Hepatic stellate cell (primary cell): Measurements from ENCODE around the gene FOXP3.
"Not testable (repeated sequence)": the region's sequence is repeated elsewhere in the genome, so short reads cannot be mapped to it uniquely, and the experiment has no call there.

Experiments used
- DNase-seq: peaks from one replicate; pipeline ENCODE4 v3.0.0; 2011; ENCODE audit warnings: low spot score

Gene FOXP3, protein sequence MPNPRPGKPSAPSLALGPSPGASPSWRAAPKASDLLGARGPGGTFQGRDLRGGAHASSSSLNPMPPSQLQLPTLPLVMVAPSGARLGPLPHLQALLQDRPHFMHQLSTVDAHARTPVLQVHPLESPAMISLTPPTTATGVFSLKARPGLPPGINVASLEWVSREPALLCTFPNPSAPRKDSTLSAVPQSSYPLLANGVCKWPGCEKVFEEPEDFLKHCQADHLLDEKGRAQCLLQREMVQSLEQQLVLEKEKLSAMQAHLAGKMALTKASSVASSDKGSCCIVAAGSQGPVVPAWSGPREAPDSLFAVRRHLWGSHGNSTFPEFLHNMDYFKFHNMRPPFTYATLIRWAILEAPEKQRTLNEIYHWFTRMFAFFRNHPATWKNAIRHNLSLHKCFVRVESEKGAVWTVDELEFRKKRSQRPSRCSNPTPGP

GRCh38 chrX:49264460-49264859 is at the start of gene FOXP3:
FOXP3 (minus strand) TSS chrX:49264710; CDS start chrX:49258505, 6,205 bp downstream.
- DNase-seq, result no peak

- DNase-seq, result no peak
These were observed 47.7 kb upstream of the FOXP3 start for GRCh38 chrX:49312176-49312575.

- DNase-seq, result no peak
These were observed 45.9 kb upstream of the FOXP3 start for GRCh38 chrX:49310371-49310770.

GRCh38 chrX:49309401-49309981 is 45.0 kb upstream of the FOXP3 start:
- no peak for DNase-seq

- DNase-seq, result peak; percentile 26
These were observed 44.2 kb upstream of the FOXP3 start for GRCh38 chrX:49308604-49309269.

DNA sequence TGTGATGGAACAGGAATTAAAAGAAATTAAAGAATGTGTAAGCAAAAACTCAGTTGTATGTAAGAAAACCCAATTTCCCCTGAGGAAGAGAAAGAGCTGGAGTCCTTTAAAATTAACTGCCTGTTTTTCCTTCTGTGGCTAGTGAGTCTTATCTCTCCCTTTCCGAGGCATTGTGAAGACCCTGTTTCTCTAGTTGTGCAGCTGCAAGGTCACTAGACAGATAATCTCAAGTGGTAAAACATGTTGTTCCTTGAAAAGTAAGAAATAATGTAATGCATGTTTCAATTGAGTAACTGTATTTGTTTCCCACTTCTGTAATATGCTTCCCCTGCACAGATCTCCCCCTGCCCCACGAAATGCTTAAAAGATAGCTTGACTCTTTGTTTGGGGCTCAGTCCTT is 43.3 kb upstream of the FOXP3 start:
- not testable (repeated sequence) for DNase-seq

DNA sequence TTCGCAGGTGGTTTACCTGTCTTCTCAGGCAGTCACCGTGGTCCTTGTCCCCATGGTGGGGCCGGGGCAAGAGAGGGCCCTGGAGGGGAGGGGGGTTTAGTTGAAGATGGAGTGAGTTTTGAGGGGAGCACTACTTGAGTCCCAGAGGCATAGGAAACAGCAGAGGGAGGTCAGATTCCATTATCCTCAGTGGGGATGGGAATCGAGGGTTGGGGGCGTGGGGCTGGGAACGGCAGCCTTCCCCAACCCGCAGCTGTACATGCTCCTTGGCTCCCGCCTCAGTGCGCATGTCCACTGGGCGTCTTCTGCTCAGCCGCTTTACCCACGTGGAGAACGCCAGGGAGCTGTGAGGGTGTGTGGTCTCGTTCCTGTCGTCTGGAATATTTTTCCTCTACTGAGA is 38.8 kb upstream of the FOXP3 start, which contains the start of gene GAGE10:
TSS of gene GAGE10 (plus strand) at position 301 of the 400 bp plus-strand sequence. CDS start 1,214 bp downstream, outside the sequence.
- no peak for DNase-seq

DNA sequence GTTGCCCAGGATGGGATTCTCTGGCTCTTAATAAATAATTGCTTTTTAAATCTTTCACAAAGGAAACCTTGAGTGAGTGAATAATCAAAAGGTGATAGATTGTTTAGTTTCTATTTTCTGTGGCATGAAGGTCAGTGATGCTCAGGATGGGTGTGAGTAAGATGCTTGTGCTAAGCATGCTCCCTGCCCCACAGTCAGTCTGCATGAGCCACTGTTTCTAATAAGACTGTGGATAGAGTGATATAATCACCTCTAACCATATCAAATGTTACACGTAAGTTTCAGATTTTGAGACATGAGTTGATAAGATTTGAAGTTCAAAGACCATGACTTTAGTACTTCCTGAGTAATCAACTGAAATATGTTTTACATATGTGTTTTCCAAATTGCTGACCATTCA is 36.2 kb upstream of the FOXP3 start:
- no peak for DNase-seq

- DNase-seq, result not testable (repeated sequence)
These were observed 34.8 kb upstream of the FOXP3 start for GRCh38 chrX:49299293-49299692.

- no peak for DNase-seq
These were observed 28.2 kb upstream of the FOXP3 start for GRCh38 chrX:49292400-49293362.

DNA sequence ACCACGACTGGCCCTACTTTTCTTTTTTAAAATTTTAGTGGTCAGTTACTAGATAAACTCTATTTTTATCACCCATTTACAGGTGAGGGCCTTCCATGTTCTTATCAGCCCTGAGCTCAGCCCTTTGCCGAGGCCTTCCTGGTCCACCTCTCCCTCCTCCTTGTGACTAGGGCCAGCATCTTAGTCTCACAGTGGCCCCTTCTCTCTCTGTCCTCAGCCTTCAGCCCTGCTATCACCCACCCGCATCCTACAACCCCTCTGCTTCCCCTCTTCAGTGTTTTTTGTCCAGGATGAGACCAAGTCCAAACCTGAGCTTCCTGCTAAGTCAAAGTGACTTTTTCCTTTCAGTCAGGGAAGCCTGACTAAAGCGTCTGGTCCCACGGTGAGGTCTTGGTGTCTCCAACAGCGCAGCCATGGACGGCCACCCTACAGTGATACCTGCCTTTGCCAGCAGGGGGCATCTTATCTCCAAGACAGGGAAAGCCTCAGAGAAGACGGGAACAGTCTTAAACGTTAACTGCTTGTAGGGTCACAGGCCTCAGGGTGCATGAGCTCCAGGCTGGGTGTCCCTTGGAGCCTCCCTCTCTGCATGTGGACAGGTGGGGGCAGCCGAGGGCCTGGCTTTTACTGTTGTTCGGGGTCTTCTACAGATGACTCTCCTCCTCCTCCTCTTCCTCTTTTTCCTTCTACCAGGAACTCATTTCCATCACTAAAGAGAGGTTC is 27.3 kb upstream of the FOXP3 start:
- DNase-seq, result peak; percentile 31

GRCh38 chrX:49290215-49290614 is 25.7 kb upstream of the FOXP3 start:
- DNase-seq, result no peak

GRCh38 chrX:49287665-49288064 is 23.2 kb upstream of the FOXP3 start:
- DNase-seq, result no peak

DNA sequence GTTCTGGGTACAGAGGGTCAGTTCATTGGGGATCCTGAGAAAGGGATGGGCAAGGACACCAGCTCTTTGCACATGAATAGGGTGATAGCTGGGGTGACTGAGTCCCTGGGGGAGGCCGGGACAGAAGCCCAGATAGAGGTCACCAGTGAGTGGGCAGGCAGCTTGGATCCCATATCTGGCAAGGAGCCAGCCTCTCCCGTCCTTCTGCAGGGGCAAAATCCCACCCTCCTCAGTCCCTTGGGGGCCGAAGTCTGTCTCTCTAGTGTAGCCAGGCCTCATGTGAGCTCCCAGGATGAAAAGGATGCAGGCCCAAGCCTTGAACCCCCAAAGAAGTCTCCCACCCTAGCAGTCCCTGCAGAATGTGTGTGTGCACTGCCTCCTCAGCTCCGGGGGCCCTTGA is 22.1 kb upstream of the FOXP3 start:
- DNase-seq, result no peak

DNA sequence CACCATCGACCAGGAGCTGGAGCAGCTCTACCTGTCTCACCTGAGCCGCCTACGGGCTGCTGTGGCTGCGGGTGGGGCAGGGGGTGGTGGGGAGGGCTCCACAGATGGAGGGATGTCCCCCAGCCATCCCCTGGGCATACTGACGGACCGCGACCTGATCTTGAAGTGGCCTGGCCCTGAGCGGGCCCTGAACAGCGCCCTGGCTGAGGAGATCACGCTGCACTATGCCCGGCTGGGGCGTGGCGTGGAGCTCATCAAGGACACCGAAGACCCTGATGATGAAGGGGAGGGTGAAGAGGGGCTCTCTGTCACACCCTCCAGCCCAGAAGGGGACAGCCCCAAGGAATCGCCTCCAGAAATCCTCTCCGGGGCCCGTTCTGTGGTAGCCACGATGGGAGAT is 21.6 kb upstream of the FOXP3 start:
- DNase-seq, result no peak

DNA sequence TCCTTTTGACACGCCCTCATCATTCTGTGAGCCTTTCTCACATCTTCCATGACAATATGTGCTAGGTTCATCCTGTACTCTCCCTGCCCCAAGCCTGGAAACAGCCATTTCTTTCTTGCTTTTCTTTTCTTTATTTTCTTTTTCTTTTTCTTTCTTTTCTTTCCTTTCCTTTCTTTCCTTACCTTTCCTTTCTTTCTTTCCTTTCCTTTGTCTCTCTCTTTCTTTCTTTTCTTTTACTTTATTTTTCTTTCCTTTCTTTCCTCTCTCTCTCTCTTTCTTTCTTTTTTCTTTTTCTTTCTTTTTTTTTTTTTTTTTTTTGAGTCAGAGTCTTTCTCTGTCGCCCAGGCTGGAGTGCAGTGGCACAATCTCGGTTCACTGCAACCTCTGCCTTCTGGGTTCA is 19.7 kb upstream of the FOXP3 start:
- DNase-seq, result no peak

DNA sequence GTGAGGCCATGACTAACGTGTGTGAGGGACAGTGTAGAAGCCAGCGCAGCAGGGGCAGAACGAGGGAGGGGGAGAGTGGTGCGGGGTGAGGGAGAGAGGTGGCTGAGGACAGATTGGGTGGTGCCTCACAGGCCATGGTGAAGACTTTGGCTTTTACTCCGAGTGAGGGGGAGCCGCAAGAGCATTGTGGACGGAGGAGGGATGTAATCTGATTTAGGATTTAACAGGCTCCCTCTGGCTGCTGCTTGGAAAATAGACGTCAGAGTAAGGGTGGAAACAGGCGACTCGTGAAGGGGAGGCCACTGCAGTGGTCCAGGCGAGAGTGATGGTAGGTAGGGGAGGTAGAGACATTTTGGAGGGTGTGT is 18.1 kb upstream of the FOXP3 start:
- DNase-seq, result peak; percentile 27

- no peak for DNase-seq
These were observed 13.6 kb upstream of the FOXP3 start for GRCh38 chrX:49278081-49278480.

GRCh38 chrX:49277535-49277830 is 13.0 kb upstream of the FOXP3 start:
- no peak for DNase-seq

DNA sequence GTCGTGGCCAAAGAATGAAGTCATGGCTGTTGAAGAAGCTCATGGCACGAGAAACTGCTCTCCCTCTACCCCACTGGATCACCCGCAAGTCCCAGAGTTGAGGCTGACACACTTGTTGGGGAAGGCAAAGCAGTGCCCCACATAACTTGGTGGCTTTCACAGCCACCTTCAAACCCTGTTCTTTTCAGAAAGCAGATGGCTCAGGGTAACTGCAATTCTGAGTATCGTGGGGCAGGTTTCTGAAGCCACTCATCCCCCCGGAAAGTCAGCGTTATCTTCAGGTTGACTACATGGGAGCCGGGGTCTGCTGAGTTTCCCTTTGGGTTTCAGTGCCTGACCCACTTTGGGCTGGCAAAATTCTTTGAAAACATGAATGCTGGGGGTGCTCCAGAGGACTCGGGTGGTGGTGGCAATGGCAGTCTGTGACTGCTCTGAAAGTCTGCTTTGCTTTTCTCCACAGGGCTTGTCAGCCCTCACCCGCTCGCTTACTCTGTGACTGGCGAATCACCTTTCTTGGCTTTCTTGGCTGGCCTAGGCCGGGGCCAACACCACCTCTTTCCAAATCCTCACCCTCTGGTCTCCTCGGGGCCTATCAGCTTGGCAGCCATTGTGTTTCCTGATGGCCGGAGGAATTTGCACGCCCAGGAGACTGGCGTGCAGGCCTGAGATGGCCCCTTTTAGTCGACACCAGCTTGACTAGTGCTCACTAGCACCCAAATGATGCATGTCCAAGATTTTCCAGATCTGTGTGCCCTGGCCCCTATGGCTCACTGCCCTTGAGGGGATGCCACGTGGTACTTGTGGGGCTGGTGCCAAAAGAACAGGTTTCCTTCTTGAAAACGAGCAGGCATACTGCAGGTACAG is 12.4 kb upstream of the FOXP3 start:
- no peak for DNase-seq
